Forelimb muscle (tissue), 1 donor: ENCODE measurements around the gene YWHAQ. TPM values are rescaled to one million over a fixed set of nuclear protein-coding genes. Genes with fewer than 3 reads are reported as not detected.
"Not testable (repeated sequence)": the region's sequence is repeated elsewhere in the genome, so short reads cannot be mapped to it uniquely, and the experiment has no call there.

Experiments used
- DNase-seq: peaks from one replicate; pipeline ENCODE4 v3.0.0-alpha.2; 2013; ENCODE audit warnings: low read depth
- polyA plus RNA-seq: library from polyadenylated mRNA; unstranded; fragments of 120-200 nt; gene quantifications from one replicate; pipeline ENCODE4 v1.2.1, GENCODE V29; 2013; ENCODE audit not compliant: insufficient read length

YWHAQ gene
- polyA plus RNA-seq, 1 donor, result 174 TPM

- DNase-seq, result no peak
Measured at GRCh38 chr2:9631878-9632700, 1.3 kb upstream of the YWHAQ start.

GRCh38 chr2:9631553-9631819 is 689 bp upstream of the YWHAQ start:
- no peak for DNase-seq

- no peak for DNase-seq
Measured at GRCh38 chr2:9630117-9630735, 571 bp downstream of the YWHAQ start.

- no peak for DNase-seq
Measured at GRCh38 chr2:9629222-9630116, 1.3 kb downstream of the YWHAQ start.

- DNase-seq, result no peak
Measured at GRCh38 chr2:9627310-9627709, 3.5 kb downstream of the YWHAQ start.

GRCh38 chr2:9623151-9623550 is 7.6 kb downstream of the YWHAQ start:
- DNase-seq, result no peak

GRCh38 chr2:9621655-9622054 is 9.1 kb downstream of the YWHAQ start:
- DNase-seq, result not testable (repeated sequence)

GRCh38 chr2:9618410-9618809 is 12.4 kb downstream of the YWHAQ start:
- DNase-seq, result no peak

- DNase-seq, result no peak
Measured at GRCh38 chr2:9617749-9618148, 13.0 kb downstream of the YWHAQ start.

- DNase-seq, result no peak
Measured at GRCh38 chr2:9617296-9617695, 13.5 kb downstream of the YWHAQ start.

GRCh38 chr2:9614562-9614961 is 16.2 kb downstream of the YWHAQ start:
- no peak for DNase-seq

- DNase-seq, result no peak
Measured at GRCh38 chr2:9613291-9613690, 17.5 kb downstream of the YWHAQ start.

GRCh38 chr2:9611549-9611912 is 19.3 kb downstream of the YWHAQ start:
- not testable (repeated sequence) for DNase-seq

GRCh38 chr2:9610781-9611548 is 19.8 kb downstream of the YWHAQ start:
- no peak for DNase-seq

GRCh38 chr2:9608491-9608890 is 22.3 kb downstream of the YWHAQ start:
- not testable (repeated sequence) for DNase-seq

GRCh38 chr2:9602412-9602811 is 28.4 kb downstream of the YWHAQ start:
- no peak for DNase-seq

GRCh38 chr2:9601397-9601796 is 29.4 kb downstream of the YWHAQ start:
- DNase-seq, result no peak

GRCh38 chr2:9599430-9599829 is 31.4 kb downstream of the YWHAQ start:
- DNase-seq, result no peak

- DNase-seq, result no peak
Measured at GRCh38 chr2:9596621-9597311, 34.0 kb downstream of the YWHAQ start.

GRCh38 chr2:9595746-9596145 is 35.1 kb downstream of the YWHAQ start:
- DNase-seq, result no peak

GRCh38 chr2:9595256-9595655 is 35.5 kb downstream of the YWHAQ start:
- not testable (repeated sequence) for DNase-seq
